Psoas muscle (tissue), 8 donors: ENCODE data around the gene SLC29A1. TPM values are rescaled to one million over a fixed set of nuclear protein-coding genes. Genes with fewer than 3 reads are reported as not detected.

Source experiments
- ATAC-seq, 4 donors: fragments of 200-7000 bp; cut with Tn5 transposase; one replicate each; pipeline ENCODE4 v1.9.1; 2020; ENCODE audit warnings: moderate library complexity in 3 of 4, mild to moderate bottlenecking in 2 of 4
- DNase-seq, 2 donors: peaks; one replicate each; pipeline ENCODE4 v3.0.0-alpha.2; 2020
- H3K27ac ChIP-seq: fragments of 200-600 bp; one replicate; pipeline ENCODE4 v1.8.0; 2022
- H3K27me3 ChIP-seq, 3 donors: fragments of 200-600 bp in 1 of 3; one replicate each; pipeline versions ENCODE4 v1.6.1 to v1.8.0; 2013 to 2022; ENCODE audit warnings: low read length in 2 of 3, mild to moderate bottlenecking in 2 of 3, moderate library complexity in 1 of 3; ENCODE audit not compliant: insufficient read depth in 3 of 3
- H3K36me3 ChIP-seq, 2 donors: fragments of 200-600 bp in 1 of 2; one replicate each; pipeline versions ENCODE4 v1.6.1 to v1.8.0; 2013 to 2022; ENCODE audit warnings: low read depth in 1 of 2, mild to moderate bottlenecking in 1 of 2, moderate library complexity in 1 of 2; ENCODE audit not compliant: insufficient read depth in 1 of 2
- H3K4me1 ChIP-seq: fragments of 200-600 bp; one replicate; pipeline ENCODE4 v1.8.0; 2022
- H3K4me3 ChIP-seq: fragments of 200-600 bp; one replicate; pipeline ENCODE4 v1.8.0; 2022; ENCODE audit warnings: mild to moderate bottlenecking
- H3K9me3 ChIP-seq: fragments of 200-600 bp; one replicate; pipeline ENCODE4 v1.8.0; 2022
- WGBS, 3 donors: extraction: QIAGEN DNeasy Blood & Tissue Kit; methylation state at CpG; one replicate each; pipeline versions ENCODE4 v1.1.6 to v1.1.7; 2013; 5-methylcytosine and 5-hydroxymethylcytosine counted together
- intact Hi-C, 2 donors: fragments of 100-400 bp; cut with DNase I; formaldehyde crosslinking; loops; one replicate each; pipeline versions ENCODE4 v1.11.0 to v1.14.2; 2022
- polyA plus RNA-seq, 3 donors: library from polyadenylated mRNA; stranded (reverse); fragments of 200-250 nt; gene quantifications; one replicate each; pipeline ENCODE4 v1.2.3, GENCODE V29; 2013
- total RNA-seq, 4 donors: library from RNA; stranded (reverse); fragmentation: NEBNext Ultra II Directional in 2 of 4; extraction: Animal tissue kit (Norgen Biotek cat#: 25700) in 2 of 4; gene quantifications; one replicate each; pipeline versions ENCODE4 v1.2.1 to v1.2.4, GENCODE V29; 2021 to 2023
- TF ChIP-seq, protein P1 (sequence below): fragments of 200-600 bp; IDR thresholded peaks from one replicate; pipeline ENCODE4 v1.8.0; 2022; ENCODE audit warnings: antibody characterized with exemption
- donor health status: healthy with polysubstance abuse.
- donor health status: DM: no; HTN: no; CAD: no; lungs with moderate emphysema.
- donor health status: Bipolar disorder and iron deficiency.
- donor health status: healthy.
- donor health status: DM: yes; HTN: yes; CAD: no.
- donor health status: DM: no; HTN: no; CAD: no.
- donor health status: DM: no; HTN: no; CAD: no.
- donor health status: DM: yes; HTN: yes; CAD: no.

Gene SLC29A1
- total and polyA plus RNA-seq, 7 donors: 29.1 to 80.7 (median 39.7) TPM

- Histone ChIP-seq H3K4me1 (peaks cover 37% of the 10 kb centered on the region), H3K27me3 (no peaks in the 10 kb centered on the region), H3K27ac (peak overlapping the region; percentile 100), H3K4me3 (peak overlapping the region; percentile 82), H3K9me3 (no peaks in the 10 kb centered on the region), H3K36me3 (peaks cover 14 to 48% of the 10 kb centered on the region in 2 donors)
- TF ChIP-seq, protein P1, sequence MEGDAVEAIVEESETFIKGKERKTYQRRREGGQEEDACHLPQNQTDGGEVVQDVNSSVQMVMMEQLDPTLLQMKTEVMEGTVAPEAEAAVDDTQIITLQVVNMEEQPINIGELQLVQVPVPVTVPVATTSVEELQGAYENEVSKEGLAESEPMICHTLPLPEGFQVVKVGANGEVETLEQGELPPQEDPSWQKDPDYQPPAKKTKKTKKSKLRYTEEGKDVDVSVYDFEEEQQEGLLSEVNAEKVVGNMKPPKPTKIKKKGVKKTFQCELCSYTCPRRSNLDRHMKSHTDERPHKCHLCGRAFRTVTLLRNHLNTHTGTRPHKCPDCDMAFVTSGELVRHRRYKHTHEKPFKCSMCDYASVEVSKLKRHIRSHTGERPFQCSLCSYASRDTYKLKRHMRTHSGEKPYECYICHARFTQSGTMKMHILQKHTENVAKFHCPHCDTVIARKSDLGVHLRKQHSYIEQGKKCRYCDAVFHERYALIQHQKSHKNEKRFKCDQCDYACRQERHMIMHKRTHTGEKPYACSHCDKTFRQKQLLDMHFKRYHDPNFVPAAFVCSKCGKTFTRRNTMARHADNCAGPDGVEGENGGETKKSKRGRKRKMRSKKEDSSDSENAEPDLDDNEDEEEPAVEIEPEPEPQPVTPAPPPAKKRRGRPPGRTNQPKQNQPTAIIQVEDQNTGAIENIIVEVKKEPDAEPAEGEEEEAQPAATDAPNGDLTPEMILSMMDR: no peak
- intact Hi-C loops: loop anchor here in 1 of 2 donors (2.0 kb wide), 1 partner anchor 475 kb away; no protein-coding TSS in a partner anchor
- DNase-seq (peak; percentile 81 to 91), ATAC-seq (peak; percentile 53 to 69 (median 64))
- WGBS, 3 donors: 0% methylated on average over 45 to 52 of the region's 52 CpGs
These were observed 24.2 kb downstream of the SLC29A1 start for GRCh38 chr6:44247338-44248302.

DNA sequence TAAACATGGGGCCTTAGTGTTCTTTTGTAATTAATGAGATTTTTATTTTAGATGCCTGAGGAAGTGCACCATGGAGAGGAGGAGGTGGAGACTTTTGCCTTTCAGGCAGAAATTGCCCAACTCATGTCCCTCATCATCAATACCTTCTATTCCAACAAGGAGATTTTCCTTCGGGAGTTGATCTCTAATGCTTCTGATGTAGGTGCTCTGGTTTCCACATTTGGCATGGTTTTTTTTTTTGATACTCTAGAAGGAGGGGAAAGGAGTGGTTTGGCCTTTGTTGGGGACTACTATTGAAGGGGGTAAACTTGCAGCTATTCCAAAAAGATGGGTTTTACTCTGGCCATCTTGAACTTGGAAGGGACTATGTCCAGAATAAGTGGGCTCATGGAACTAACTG, 25.2 kb downstream of the SLC29A1 start:
- Histone ChIP-seq H3K27ac (peak overlapping the region; percentile 100), H3K4me1 (peaks cover 45% of the 10 kb centered on the region), H3K36me3 (peaks cover 20 to 57% of the 10 kb centered on the region in 2 donors), H3K4me3 (peak overlapping the region; percentile 82), H3K9me3 (no peaks in the 10 kb centered on the region), H3K27me3 (no peaks in the 10 kb centered on the region)
- TF ChIP-seq, protein P1: no peak
- WGBS, 3 donors: 14 to 21% (median 19%) methylated on average over 1 of the region's 1 CpG
- intact Hi-C loops: no loop called here
- DNase-seq: no peak
- ATAC-seq: no peak

DNA sequence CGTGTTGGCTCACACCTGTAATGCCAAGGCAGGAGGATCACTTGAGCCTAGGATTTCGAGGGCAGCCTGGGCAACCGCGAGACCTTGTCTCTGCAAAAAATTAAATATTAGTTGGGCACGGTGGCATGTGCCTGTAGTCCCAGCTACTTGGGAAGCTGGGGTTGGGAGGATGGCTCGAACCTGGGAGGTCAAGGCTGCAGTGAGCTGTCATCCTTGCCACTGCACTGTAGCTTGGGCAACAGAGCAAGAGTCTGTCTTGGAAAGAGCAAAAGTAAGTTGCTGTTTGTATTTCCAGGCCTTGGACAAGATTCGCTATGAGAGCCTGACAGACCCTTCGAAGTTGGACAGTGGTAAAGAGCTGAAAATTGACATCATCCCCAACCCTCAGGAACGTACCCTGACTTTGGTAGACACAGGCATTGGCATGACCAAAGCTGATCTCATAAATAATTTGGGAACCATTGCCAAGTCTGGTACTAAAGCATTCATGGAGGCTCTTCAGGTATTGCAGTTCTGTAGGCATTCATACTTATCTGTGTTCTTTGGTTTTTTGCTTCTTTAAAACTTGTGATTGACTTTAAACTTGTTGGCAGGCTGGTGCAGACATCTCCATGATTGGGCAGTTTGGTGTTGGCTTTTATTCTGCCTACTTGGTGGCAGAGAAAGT, 25.8 kb downstream of the SLC29A1 start:
- H3K36me3 ChIP-seq: peaks cover 20 to 64% of the 10 kb centered on the region in 2 donors
- peaks cover 45% of the 10 kb centered on the region for H3K4me1 ChIP-seq
- 57 to 75% (median 63%) methylated on average over 9 of the region's 9 CpGs for WGBS, 3 donors
- TF ChIP-seq, protein P1: no peak
- intact Hi-C loops: no loop called here
- H3K27ac ChIP-seq: peak overlapping the region; percentile 100
- H3K4me3 ChIP-seq: peak overlapping the region; percentile 82
- DNase-seq: peak in 1 of 2 donors; percentile 20
- no peaks in the 10 kb centered on the region for H3K27me3 ChIP-seq
- ATAC-seq: no peak
- H3K9me3 ChIP-seq: no peaks in the 10 kb centered on the region

GRCh38 chr6:44250067-44250717, 26.8 kb downstream of the SLC29A1 start:
- Histone ChIP-seq H3K36me3 (peaks cover 20 to 73% of the 10 kb centered on the region in 2 donors), H3K9me3 (no peaks in the 10 kb centered on the region), H3K27me3 (no peaks in the 10 kb centered on the region), H3K4me3 (peak overlapping the region; percentile 82), H3K27ac (peak overlapping the region; percentile 6), H3K4me1 (peaks cover 45% of the 10 kb centered on the region)
- TF ChIP-seq, protein P1: no peak
- WGBS, 3 donors: 62 to 67% (median 65%) methylated on average over 6 of the region's 6 CpGs
- DNase-seq (no peak), ATAC-seq (no peak)
- intact Hi-C loops: no loop called here
